Calu3 (cell line): ENCODE data around the gene DDX49. TPM values are rescaled to one million over a fixed set of nuclear protein-coding genes. Genes with fewer than 3 reads are reported as not detected.

Experiments
- BruUV-seq: library from RNA; stranded (reverse); fragments of 400-500 nt; replicated peaks from 2 replicates; lab custom pipeline; 2021; lab: Mats Ljungman, UMichigan
- CTCF ChIA-PET: fragments of 300-600 bp; sonication (Branson Sonifier 250); formaldehyde crosslinking; loops from one replicate; lab custom pipeline; 2022; ENCODE audit warnings: antibody characterized with exemption; lab: Charles Lee
- DNase-seq: peaks from one replicate; pipeline ENCODE4 v3.0.0; 2022
- H3K27ac Mint-ChIP-seq: one replicate; pipeline ENCODE4 v1.8.0; 2022; ENCODE audit warnings: mixed read lengths; ENCODE audit not compliant: unreplicated experiment
- H3K27me3 Mint-ChIP-seq: one replicate; pipeline ENCODE4 v1.8.0; 2022; ENCODE audit warnings: mixed read lengths; ENCODE audit not compliant: unreplicated experiment
- H3K36me3 Mint-ChIP-seq: one replicate; pipeline ENCODE4 v1.8.0; 2022; ENCODE audit warnings: mild to moderate bottlenecking, moderate library complexity, mixed read lengths; ENCODE audit not compliant: insufficient read depth, unreplicated experiment
- H3K4me1 Mint-ChIP-seq: one replicate; pipeline ENCODE4 v1.8.0; 2022; ENCODE audit warnings: mild to moderate bottlenecking, low read depth, mixed read lengths; ENCODE audit not compliant: unreplicated experiment
- H3K4me3 Mint-ChIP-seq: one replicate; pipeline ENCODE4 v1.8.0; 2022; ENCODE audit warnings: mild to moderate bottlenecking, low read depth, moderate library complexity, mixed read lengths; ENCODE audit not compliant: unreplicated experiment
- H3K9me3 Mint-ChIP-seq: one replicate; pipeline ENCODE4 v1.8.0; 2022; ENCODE audit warnings: low read depth, mixed read lengths; ENCODE audit not compliant: unreplicated experiment
- intact Hi-C: fragments of 100-400 bp; cut with micrococcal nuclease; formaldehyde crosslinking; loops from one replicate; pipeline ENCODE4 v1.10.0; 2022; ENCODE audit not compliant: unreplicated experiment
- total RNA-seq: library from RNA; stranded (reverse); gene quantifications from 2 replicates; pipeline ENCODE4 v1.2.3, GENCODE V29; 2022
- TF ChIP-seq, protein P1 (sequence below): fragments of 200-600 bp; IDR thresholded peaks from one replicate; pipeline ENCODE4 v1.8.0; 2022; ENCODE audit warnings: antibody characterized with exemption; ENCODE audit not compliant: unreplicated experiment

The DDX49 gene
- total RNA-seq, 1 experiment from 2014 or later: 34.4 TPM

DNA sequence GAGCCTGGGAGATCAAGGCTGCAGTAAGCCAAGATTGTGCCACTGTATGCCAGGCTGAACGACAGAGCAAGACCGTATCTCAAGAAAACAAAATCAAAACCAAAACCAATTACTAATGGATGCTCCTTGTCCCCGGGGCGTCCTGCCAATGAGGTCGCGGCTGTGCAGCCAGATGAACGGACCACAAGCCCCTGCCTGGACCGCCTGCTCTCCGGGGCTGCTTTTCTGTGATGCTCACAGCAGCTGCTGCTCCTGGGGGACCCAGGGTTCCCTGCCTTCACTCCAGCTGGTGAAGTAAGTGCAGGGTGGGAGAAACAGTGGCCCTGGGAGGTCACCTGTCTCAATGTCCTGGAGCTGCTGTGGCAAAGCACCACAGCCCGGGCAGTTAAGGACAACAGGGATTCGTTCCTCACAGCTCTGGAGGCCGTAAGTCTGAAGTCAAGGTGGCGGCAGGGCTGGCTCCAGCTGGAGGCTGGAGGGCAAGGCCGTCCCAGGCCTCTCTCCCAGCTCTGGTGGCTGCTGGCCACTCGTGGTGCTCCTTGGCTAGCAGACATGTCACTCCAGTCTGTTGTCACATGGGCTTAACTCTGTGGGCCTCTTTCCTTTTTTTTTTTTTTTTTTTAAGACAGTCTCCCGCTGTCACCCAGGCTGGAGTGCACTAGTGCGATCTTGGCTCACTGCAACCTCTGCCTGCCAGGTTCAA is 10.4 kb upstream of the DDX49 start:
- TF ChIP-seq, protein P1, sequence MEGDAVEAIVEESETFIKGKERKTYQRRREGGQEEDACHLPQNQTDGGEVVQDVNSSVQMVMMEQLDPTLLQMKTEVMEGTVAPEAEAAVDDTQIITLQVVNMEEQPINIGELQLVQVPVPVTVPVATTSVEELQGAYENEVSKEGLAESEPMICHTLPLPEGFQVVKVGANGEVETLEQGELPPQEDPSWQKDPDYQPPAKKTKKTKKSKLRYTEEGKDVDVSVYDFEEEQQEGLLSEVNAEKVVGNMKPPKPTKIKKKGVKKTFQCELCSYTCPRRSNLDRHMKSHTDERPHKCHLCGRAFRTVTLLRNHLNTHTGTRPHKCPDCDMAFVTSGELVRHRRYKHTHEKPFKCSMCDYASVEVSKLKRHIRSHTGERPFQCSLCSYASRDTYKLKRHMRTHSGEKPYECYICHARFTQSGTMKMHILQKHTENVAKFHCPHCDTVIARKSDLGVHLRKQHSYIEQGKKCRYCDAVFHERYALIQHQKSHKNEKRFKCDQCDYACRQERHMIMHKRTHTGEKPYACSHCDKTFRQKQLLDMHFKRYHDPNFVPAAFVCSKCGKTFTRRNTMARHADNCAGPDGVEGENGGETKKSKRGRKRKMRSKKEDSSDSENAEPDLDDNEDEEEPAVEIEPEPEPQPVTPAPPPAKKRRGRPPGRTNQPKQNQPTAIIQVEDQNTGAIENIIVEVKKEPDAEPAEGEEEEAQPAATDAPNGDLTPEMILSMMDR: no peak
- no peaks in the 10 kb centered on the region for H3K4me1 Mint-ChIP-seq
- intact Hi-C loops: no loop called here

GRCh38 chr19:18910010-18910409 is 9.5 kb upstream of the DDX49 start:
- BruUV-seq: no TSS peak
- DNase-seq: no peak

More for the DNA sequence above, 10.4 kb upstream of the DDX49 start:
- Mint-ChIP-seq H3K36me3 (peaks cover 38% of the 10 kb centered on the region), H3K27me3 (no peaks in the 10 kb centered on the region), H3K27ac (no peak overlapping the region), H3K4me3 (no peak overlapping the region), H3K9me3 (no peaks in the 10 kb centered on the region)
- BruUV-seq: no TSS peak
- DNase-seq: no peak
- CTCF ChIA-PET: no interaction called here

GRCh38 chr19:18910801-18911436 is 8.6 kb upstream of the DDX49 start:
- Mint-ChIP-seq H3K4me1 (no peaks in the 10 kb centered on the region), H3K27me3 (no peaks in the 10 kb centered on the region), H3K4me3 (no peak overlapping the region), H3K9me3 (no peaks in the 10 kb centered on the region), H3K36me3 (peaks cover 23% of the 10 kb centered on the region), H3K27ac (no peak overlapping the region)
- CTCF ChIA-PET: no interaction called here
- DNase-seq: no peak
- BruUV-seq: no TSS peak
- TF ChIP-seq, protein P1: no peak
- intact Hi-C loops: no loop called here

More at GRCh38 chr19:18910010-18910409, 9.5 kb upstream of the DDX49 start:
- CTCF ChIA-PET: no interaction called here
- Mint-ChIP-seq H3K9me3 (no peaks in the 10 kb centered on the region), H3K27ac (no peak overlapping the region), H3K27me3 (no peaks in the 10 kb centered on the region), H3K4me3 (no peak overlapping the region), H3K36me3 (peaks cover 32% of the 10 kb centered on the region), H3K4me1 (no peaks in the 10 kb centered on the region)
- intact Hi-C loops: no loop called here
- TF ChIP-seq, protein P1: no peak

DNA sequence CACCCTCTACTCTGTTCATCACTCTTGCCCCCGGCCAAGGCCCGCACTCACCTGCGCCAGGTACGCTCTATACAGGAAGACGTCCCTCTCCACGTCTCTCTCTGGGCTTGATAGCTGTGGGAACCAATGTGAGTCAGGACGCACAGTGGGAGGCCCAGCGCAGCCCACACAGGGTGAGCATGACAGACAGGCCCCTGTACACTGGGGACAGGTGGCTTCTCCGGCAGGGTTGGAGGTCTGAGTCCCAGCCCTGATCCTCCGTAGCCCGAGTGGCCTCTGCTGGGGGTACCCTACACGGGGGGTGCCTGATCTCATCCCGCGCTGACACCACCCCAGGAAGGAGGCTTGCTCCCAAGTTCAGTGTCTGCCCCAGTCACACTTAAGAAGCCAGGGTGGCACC is 6.6 kb upstream of the DDX49 start:
- Mint-ChIP-seq H3K27me3 (no peaks in the 10 kb centered on the region), H3K9me3 (no peaks in the 10 kb centered on the region), H3K4me3 (no peak overlapping the region), H3K36me3 (peaks cover 26% of the 10 kb centered on the region), H3K27ac (no peak overlapping the region), H3K4me1 (peaks cover 6% of the 10 kb centered on the region)
- no peak for DNase-seq
- TF ChIP-seq, protein P1: no peak
- no TSS peak for BruUV-seq
- CTCF ChIA-PET: no interaction called here
- intact Hi-C loops: no loop called here
